Sigmoid colon (tissue), 4 donors: ENCODE results near the gene PRPH2.

Source experiments
- CTCF ChIP-seq, 4 experiments: fragments of 450-650 bp in 3 of 4; fragments of 200-600 bp in 1 of 4; IDR thresholded peaks; one replicate each; pipeline ENCODE4 v1.5.1; 2016 to 2019; ENCODE audit warnings: antibody characterized with exemption in 4 of 4, mild to moderate bottlenecking in 3 of 4, moderate library complexity in 2 of 4
- EP300 ChIP-seq, 4 donors: sonication (generic); formaldehyde crosslinking; IDR thresholded peaks; one replicate each; pipeline ENCODE4 v1.6.1; 2017; ENCODE audit warnings: antibody characterized with exemption in 4 of 4
- POLR2A ChIP-seq, 2 donors: fragments of 450-650 bp; IDR thresholded peaks; one replicate each; pipeline ENCODE4 v1.6.1; 2016; ENCODE audit warnings: antibody characterized with exemption in 2 of 2, mild to moderate bottlenecking in 2 of 2, moderate library complexity in 2 of 2

- TF ChIP-seq EP300 (IDR thresholded peaks at IDR 0.05) (no peak), POLR2A (IDR thresholded peaks at IDR 0.05) (no peak), CTCF (IDR thresholded peaks at IDR 0.05) (no peak)
Measured at GRCh38 chr6:42659806-42660205, 62.6 kb downstream of the PRPH2 start.
